Skin epidermis (tissue), 12 donors: ENCODE measurements around the gene DAPK2.
"Not testable (repeated sequence)": the region's sequence is repeated elsewhere in the genome, so short reads cannot be mapped to it uniquely, and the experiment has no call there.

Source experiments
- H3K27ac ChIP-seq, 21 experiments: fragments of 200-600 bp; sonication (generic) in 11 of 21; one replicate each; pipeline ENCODE4 v1.5.0; 2020; ENCODE audit warnings: mild to moderate bottlenecking in 3 of 21, inconsistent platforms in 2 of 21, moderate library complexity in 2 of 21
- H3K4me3 ChIP-seq, 7 experiments: fragments of 200-600 bp; sonication (generic) in 2 of 7; one replicate each; pipeline ENCODE4 v1.5.0; 2020; ENCODE audit warnings: inconsistent platforms in 2 of 7, mild to moderate bottlenecking in 2 of 7, moderate library complexity in 1 of 7

The DAPK2 gene

DNA sequence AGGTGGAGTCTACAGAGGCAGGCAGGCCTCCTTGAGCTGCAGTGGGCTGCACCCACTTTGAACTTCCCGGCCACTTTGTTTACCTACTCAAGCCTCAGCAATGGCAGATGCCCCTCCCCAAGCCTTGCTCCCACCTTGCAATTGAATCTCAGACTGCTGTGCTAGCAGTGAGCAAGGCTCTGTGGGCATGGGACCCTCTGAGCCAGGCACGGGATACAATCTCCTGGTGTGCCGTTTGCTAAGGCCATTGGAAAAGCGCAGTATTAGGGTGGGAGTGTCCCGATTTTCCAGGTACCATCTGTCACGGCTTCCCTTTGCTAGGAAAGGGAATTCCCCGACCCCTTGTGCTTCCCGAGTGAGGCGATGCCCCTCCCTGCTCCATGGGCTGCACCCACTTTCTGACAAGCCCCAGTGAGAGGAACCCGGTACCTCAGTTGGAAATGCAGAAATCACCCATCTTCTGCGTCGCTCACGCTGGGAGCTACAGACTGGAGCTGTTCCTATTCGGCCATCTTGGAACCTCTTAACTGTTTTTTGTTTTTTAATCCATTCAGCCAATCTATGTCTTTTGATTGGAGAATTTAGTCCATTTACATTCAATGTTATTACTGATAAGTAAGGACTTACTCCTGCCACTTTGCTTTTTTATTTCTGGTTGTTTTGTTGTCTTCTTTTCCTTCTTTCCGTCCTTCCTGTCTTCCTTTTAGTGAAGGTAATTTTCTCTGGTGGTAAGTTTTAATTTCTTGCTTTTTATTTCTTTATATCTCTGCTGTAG is 83.2 kb downstream of the DAPK2 start:
- not testable (repeated sequence) for H3K27ac ChIP-seq, H3K4me3 ChIP-seq

DNA sequence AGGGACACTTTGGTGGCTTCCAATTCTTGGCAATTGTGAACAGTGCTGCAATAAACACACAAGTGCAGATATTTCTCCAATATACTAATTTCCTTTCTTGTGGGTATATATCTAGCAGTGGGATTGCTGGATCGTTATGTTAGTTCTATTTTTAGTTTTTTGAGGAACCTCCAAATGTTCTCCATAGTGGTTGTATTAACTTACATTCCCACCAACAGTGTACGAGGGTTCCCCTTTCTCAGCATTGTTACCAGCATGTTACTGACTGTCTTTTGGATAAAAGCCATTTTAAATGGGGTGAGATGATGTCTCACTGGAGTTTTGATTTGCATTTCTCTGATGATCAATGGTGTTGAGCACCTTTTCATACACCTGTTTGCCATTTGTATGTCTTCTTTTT is 92.8 kb downstream of the DAPK2 start:
- H3K27ac ChIP-seq: no peak overlapping the region
- no peak overlapping the region for H3K4me3 ChIP-seq

DNA sequence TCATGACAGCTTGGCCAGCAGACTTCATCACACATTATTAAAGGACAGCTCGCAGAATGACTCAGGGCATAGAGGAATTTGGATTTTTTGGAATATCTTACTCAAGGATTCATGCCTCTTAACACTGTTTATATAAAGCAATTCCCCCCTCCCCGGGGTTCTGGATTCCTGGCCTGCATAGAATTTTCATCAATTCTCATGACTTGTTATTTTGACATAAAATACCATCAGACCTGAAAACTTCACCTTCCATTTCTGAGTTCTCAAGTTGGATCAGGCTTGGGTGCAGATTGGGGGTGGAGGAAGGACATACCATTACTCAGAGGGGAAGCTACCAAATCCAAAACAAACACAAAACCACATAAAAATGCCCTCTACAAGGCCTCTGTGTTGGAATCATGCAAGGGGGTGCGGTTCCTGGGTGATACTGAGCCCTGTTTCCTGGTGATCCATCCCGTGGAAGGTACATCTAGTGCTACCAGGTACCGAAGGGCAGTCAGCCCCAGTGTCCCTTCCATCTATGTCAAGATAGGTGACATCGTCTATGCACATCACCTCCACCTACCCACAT is 95.3 kb downstream of the DAPK2 start:
- Histone ChIP-seq H3K4me3 (no peak overlapping the region), H3K27ac (peak overlapping the region in 6 of 21 experiments; percentile 12 to 46 (median 25))

DNA sequence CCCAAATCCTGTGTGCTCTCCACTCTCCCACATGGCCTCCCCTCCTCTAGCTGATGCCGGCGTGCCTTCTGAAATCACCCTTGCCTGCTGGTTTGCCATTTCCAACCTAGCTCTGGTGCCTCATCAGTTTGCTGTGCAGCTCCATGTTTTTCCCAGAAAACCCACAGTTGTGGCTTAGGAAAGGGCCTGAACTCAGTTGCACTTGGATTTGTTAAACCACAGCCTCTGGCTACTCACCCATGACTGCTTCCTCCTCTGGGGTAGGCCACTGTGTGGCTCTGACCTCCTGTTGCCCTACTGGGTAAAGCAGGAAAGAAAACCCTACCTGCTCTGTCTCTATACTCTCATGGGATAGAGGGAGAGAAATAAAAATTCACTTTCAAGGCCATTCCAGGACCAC is 97.3 kb downstream of the DAPK2 start:
- Histone ChIP-seq H3K4me3 (no peak overlapping the region), H3K27ac (no peak overlapping the region)

DNA sequence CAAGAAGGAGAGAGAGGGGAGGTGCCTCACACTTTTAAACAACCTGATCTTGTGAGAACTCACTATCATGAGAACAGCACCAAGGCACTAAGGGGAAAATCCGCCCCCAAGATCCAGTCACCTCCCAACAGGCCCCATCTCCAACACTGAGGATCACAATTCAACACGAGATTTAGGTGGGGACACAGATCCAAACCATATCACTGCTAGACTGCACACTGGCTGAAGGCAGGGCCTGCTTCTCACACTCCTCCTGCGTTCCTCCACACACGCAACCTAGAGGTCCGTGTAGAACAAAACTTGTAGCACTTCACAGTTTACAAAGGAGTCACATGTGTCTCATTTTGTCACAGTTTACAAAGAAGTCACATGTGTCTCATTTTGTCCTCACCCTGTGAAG is 97.8 kb downstream of the DAPK2 start:
- no peak overlapping the region for H3K27ac ChIP-seq
- H3K4me3 ChIP-seq: no peak overlapping the region

DNA sequence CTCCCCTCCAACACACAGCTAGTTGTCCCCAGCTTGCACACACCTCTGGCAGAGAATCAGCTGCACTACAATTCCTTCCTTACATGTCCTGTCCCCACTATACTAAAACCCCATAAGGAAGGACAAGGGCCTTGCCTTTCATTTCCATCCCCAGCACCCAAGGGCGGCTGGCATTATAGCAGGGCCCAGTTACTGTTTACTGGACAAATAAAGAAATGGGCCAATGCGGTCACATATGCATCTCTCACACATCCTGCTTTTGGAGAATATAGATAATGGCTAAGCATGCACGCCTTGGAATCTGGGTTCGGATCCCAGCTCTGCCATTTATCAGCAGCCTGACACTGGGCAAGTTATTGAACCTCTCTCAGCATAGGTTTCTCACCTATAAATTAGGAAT is 99.1 kb downstream of the DAPK2 start:
- H3K27ac ChIP-seq: no peak overlapping the region

DNA sequence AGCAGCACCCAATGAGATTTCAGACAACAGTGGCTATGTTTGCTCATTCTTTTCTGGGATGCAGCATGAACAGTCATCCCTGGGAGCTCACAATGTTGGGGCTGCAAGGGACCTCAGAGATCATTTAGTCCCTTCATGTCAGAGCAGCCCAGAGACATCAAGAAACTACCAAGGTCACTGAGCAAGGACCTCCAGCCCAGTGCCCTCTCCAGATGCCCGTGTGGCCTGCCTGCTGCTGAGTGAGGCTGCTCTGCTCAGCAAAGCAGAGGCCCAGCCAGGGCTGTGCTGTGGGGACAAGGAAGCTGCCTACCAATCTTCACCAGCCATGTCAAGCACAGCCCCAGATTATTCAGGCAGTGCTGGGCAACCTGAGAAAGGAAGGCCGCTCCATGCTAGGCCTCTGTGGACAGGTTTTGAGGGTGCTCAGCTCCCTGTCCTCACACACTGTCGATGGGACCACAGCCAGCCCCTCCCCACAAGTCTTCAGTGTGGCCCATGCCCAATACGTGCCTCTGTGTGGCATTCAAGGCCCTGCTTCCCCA is 99.7 kb downstream of the DAPK2 start:
- H3K4me3 ChIP-seq: no peak overlapping the region
- H3K27ac ChIP-seq: peak overlapping the region in 3 of 21 experiments; percentile 45 to 51 (median 46)

More for the DNA sequence above, 99.1 kb downstream of the DAPK2 start:
- H3K4me3 ChIP-seq: no peak overlapping the region

DNA sequence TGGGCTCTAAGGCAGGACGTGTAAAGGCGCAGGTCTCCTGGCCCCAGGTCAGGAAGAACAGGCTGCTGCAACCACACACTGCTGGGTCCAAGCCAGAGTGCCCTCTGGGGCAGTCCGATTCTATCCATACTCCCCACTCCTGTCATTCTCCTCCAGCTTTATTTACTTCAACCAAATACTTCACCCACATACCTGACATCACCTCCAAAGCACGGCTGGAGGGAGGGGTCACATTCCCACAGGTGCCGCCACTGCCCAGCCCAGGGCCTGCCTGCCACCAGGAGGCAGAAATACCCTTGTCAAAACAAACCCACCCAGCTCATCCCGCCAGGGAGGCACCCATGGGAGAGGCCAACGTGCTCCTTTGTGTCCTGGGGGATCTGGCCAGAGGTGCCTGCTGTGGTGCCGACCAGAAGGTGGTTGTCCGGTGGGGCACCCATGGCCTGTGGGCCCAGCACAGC is 100.4 kb downstream of the DAPK2 start:
- Histone ChIP-seq H3K27ac (peak overlapping the region in 5 of 21 experiments; percentile 17 to 51 (median 45)), H3K4me3 (no peak overlapping the region)

DNA sequence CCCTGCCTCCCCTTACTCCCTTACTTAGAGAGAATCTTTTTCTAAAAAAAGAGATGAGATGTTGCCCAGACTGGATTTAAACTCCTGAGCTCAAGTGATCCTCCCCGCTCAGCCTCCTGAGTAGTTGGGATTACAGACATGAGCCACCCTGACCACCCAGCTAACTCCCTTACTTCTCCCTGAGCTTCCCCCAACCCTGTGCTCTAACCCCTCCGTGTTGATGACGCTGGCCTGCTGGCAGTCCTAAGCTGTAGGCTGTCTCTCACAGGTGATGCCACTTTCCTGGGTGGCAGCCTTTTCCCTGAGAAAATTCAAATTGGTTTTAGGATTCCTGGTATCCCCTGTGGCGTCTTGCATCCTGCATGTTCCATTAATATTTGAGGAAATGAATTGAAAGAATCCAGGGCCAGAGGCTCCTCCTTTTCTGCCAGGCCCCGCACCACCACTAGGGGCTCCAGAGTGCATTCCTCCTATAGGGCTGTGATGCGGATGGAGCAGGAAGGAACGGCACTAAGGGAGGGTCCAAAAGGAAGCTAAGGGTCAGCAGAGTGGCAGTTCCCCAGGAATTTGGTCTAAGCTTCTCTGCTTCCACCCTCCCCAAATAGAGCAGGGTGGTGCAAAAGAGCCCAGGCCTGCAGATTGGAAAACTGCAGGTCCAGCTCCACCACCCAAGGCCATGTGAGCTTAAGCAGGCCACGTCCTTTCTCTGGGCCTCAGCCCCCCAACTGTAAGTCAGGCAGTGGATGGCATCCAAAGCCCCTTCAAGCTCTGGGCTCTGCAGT is 101.1 kb downstream of the DAPK2 start:
- Histone ChIP-seq H3K4me3 (no peak overlapping the region), H3K27ac (peak overlapping the region in 3 of 21 experiments; percentile 17 to 46 (median 43))

DNA sequence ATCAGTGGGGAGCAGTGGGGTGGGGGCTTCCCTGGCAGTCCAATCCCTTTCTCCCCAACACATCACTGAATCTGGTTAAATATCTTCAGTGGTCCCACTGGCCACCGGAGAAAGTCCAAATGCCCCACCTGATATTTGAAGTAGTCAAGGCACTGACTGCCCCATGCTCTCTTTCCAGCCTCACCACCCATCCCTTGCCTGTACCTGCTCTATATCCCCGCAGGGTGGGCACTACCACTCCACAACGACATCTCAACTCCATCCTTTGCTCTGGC is 101.7 kb downstream of the DAPK2 start:
- Histone ChIP-seq H3K27ac (peak overlapping the region in 1 of 21 experiments; percentile 25), H3K4me3 (no peak overlapping the region)

DNA sequence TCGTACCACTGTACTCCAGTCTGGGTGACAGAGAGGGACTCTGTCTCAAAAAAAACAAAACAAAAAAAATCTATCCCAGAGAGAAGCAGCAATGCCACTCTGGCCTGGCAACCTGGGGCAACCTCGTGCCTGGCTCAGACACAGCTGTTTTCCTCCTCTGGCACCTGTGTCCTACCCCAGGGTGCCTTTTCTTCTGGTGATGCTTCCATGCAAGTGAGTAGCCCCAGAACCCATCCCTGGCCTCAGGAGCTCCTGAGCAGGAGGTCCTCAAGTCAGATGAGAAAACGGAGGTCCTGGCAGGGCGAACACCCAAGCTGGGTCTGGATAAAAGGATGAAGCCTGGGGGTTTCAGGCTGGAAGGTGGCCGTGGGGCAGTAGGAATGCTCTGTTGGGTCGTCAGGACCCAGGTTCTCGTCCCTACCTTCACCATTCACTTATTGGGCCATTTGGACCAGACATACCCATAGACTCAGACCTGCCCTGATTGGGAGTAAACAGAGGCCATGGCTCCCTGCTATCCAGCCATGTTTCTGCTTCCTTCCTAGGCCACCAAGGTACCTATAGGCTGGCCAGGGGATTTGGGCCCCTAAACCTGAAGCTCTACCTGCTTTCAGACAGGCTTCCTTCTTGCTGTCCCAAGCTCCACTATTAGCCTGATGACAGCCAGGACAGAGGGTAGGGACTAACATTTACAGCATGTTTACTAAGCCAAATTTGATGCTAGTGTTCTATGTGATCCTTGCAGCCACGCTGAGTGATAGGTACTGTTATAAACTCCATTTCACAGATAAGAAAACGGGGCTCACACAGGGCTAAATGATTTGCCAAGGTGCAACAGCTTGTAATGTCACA is 102.2 kb downstream of the DAPK2 start:
- H3K4me3 ChIP-seq: no peak overlapping the region

DNA sequence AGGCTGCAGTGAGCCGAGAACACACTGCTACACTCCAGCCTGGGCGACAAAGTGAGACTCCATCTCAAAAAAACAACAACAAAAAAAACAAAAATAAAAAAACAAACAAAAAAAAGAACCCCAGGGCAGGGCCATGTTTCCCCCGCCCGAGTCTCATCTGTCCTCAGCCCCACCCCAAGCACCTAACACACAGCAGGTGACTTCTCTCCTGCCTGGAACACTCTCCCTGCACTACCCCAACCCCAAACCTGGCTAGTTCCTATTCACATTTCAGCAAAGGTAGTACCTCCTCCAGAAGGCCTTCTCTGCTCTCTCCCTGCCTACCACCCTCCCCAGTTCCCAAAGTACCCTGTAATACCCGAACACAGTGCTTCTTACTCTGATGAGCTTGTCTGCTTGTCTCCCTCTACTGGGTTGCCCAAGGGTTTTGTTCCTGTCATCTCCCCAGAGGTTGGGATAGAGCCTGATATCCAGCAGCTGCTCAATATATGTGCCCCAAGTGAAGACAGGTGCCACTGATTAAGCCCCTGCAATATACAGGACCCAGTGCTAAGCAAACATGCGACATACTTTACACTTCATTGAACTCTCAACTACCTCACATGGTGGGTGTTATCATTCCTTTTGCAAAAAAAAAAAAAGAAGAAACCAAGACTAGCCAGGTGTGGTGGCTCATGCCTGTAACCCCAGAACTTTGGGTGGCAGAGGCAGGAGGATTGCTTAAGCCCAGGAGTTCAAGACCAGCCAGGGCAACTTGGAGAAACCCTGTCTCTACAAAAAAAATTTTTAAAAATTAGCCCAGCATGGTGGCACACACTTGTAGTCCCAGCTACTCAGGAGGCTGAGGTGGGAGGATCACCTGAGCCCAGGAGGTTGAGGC is 103.6 kb downstream of the DAPK2 start:
- Histone ChIP-seq H3K4me3 (no peak overlapping the region), H3K27ac (no peak overlapping the region)

More for the DNA sequence above, 102.2 kb downstream of the DAPK2 start:
- no peak overlapping the region for H3K27ac ChIP-seq

DNA sequence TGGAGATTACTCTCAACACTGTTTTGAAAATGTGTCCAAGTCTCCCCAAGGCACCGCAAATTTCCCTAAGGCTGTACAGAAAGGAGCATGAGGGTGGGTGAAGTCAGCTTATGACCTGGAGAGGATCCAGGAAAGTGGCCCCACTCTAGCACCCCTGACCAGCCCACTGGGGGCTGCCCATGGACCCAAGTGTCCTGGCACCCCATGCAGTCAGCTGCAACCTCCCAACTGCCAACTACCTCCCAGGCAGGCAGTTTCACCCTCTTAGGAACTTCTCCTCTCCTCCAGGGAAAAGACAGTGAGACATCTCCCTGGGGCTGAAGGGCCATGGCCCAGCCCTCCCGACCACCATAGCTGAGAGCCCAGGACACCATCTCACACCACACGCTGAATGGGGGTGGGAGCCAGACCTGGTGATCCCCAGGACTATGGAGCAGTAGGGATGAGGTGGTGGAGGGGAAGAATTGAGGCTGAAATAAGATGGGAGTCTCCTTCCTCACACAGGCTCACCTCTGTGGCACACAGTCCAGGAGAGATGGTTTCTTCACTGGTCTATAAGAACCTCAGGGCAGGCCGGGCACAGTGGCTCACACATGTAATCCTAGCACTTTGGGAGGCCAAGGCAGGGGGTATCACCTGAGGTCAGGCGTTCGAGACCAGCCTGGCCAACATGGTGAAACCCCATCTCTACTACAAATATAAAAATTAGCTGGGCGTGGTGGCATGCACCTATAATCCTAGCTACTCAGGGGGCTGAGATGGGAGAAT is 104.4 kb downstream of the DAPK2 start:
- H3K4me3 ChIP-seq: no peak overlapping the region
- peak overlapping the region in 6 of 21 experiments; percentile 7 to 71 (median 19) for H3K27ac ChIP-seq

DNA sequence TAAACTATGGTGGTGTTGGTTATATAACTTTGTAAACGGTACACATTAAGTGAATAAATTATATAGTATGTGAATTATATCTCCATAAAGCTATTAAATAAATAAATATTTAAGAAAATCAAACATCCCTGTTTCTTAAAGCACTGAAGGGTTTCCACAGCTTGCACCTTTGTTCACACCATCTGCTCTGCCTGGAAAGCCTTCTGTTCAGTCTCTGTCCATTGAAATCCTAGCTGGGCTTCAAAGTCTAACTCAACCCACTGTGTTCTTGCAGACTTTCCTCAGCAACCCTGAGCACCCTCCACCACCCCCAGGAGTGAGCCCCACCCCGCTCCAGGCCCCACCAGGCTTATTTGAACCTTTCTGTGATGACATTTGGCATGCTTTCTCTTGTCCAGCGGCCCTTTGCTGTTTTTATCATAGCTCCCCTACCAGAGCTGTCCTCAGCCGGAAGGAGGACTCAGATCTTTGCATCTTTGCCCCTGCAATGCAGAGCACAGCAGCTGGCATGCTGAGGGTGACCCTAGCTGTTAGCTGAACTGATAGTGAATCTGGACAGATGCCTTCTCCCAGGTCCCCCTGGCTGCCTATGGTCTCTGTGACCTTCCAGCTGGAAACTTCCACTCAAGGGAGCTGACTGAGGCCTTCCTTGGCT is 105.2 kb downstream of the DAPK2 start:
- no peak overlapping the region for H3K4me3 ChIP-seq
- H3K27ac ChIP-seq: peak overlapping the region in 8 of 21 experiments; percentile 9 to 80 (median 26)

DNA sequence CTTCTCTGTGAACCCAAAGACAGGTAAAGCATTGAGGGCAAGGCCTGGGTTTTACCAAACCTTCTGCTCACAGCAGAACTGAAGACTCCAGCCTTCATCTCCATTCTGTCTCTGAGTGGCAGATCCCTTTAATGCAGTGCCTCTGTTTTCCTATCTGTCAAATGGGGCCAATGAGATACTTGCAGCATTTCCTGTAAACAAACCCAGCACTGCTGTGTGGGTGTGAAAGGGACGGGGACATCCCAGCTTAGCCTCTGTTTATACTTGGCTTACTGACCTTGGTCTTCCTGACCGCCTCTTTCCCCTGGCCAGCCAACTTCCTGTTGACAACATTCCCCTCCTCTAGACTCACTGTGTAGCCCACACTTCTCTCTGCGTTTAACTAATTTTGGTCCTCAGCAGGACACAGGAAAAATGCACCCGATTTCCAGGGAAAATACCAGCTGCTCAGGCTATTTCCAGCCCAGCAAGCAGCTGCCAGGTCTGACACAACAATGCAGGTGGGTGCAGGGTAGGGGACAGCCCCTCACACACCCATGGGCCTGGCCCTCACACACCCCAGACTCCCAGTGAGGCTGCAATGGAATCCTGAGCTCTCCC is 106.7 kb downstream of the DAPK2 start:
- Histone ChIP-seq H3K4me3 (no peak overlapping the region), H3K27ac (peak overlapping the region in 18 of 21 experiments; percentile 0 to 80 (median 49))

DNA sequence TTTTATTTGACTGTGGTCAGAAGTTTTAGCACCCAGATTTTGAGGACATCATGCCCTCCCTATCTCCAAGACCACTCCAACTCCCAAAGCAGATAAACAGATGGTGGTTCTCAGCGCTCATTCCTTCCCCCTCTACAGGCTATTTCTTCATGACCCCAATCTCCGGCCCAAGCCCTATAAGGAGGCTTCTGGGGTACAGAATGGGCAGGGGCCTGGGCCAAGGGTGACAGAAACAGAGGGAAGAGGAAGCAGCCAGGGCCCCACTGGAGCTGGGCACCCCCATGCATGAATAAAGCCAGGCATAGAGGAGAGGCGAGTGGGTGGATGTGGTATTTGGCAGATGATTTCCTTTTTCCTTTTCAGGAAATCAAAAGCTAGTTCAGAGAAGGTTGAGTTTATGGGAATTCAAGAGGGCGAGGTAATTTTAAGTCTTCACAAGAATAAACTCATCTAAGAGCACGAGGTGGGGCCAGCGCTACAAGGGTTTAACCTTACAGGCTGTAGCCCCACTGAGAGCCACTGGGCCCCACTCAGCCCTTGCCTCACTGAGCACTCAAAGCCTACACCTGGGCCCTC is 107.7 kb downstream of the DAPK2 start:
- peak overlapping the region in 12 of 21 experiments; percentile 6 to 80 (median 46) for H3K27ac ChIP-seq
- H3K4me3 ChIP-seq: no peak overlapping the region

DNA sequence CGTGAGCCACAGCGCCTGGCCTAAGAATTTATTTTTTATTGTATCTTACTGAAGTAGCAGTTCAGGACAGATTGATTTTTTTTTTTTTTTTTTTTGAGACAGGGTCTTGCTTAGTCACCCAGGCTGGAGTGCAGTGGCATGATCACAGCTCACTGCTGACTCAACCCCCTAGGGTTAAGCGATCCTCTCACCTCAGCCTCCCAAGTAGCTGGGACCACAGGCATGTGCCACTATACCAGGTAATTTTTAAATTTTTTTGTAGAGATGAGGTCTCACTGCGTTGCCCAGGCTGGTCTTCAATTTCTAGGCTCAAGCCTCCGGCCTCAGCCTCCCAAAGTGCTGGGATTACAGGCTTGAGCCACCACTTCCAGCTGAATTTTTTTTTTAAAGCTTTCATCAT is 112.8 kb downstream of the DAPK2 start:
- H3K4me3 ChIP-seq: no peak overlapping the region
- H3K27ac ChIP-seq: no peak overlapping the region
